Measurements from ENCODE around the gene DRC7.

The DRC7 gene

GRCh38 chr16:57694725-57695679, at the start of gene DRC7:
TSS of gene DRC7 (plus strand) at chr16:57694806. CDS start at chr16:57697950, 3,144 bp downstream.
- peak; percentile 99 for DNase-seq

GRCh38 chr16:57645169-57645568, 49.4 kb upstream of the DRC7 start:
- in situ Hi-C loops (cut with MboI; ENCODE audit: low pct_unique_long_range_greater_than_20kb, low sequenced_read_pairs), result loop anchor here (10.0 kb wide), 1 partner anchor 50 kb away; no protein-coding TSS in a partner anchor
- no peak for DNase-seq

More at GRCh38 chr16:57694725-57695679, at the start of gene DRC7:
- in situ Hi-C loops (cut with MboI; ENCODE audit: low pct_unique_long_range_greater_than_20kb, low sequenced_read_pairs), result no loop called here

- in situ Hi-C loops (cut with MboI; ENCODE audit: low pct_unique_long_range_greater_than_20kb, low sequenced_read_pairs), result loop anchor here (10.0 kb wide), 1 partner anchor 51 kb away; no protein-coding TSS in a partner anchor
- DNase-seq, result no peak
Observed at GRCh38 chr16:57645691-57646387, 48.8 kb upstream of the DRC7 start.

GRCh38 chr16:57646388-57647039, 48.1 kb upstream of the DRC7 start:
- in situ Hi-C loops (cut with MboI; ENCODE audit: low pct_unique_long_range_greater_than_20kb, low sequenced_read_pairs), result loop anchor here (10.0 kb wide), 1 partner anchor 52 kb away; no protein-coding TSS in a partner anchor
- DNase-seq, result no peak

GRCh38 chr16:57647136-57647875, 47.3 kb upstream of the DRC7 start:
- no peak for DNase-seq
- in situ Hi-C loops (cut with MboI; ENCODE audit: low pct_unique_long_range_greater_than_20kb, low sequenced_read_pairs), result loop anchor here (10.0 kb wide), 1 partner anchor 53 kb away; no protein-coding TSS in a partner anchor

- DNase-seq, result no peak
- in situ Hi-C loops (cut with MboI; ENCODE audit: low pct_unique_long_range_greater_than_20kb, low sequenced_read_pairs), result loop anchor here (10.0 kb wide), 1 partner anchor 53 kb away; no protein-coding TSS in a partner anchor
Observed at GRCh38 chr16:57648125-57648524, 46.5 kb upstream of the DRC7 start.

GRCh38 chr16:57648581-57649442, 45.8 kb upstream of the DRC7 start:
- DNase-seq, result peak; percentile 98
- in situ Hi-C loops (cut with MboI; ENCODE audit: low pct_unique_long_range_greater_than_20kb, low sequenced_read_pairs), result loop anchor here (10.0 kb wide), 1 partner anchor 54 kb away; no protein-coding TSS in a partner anchor

GRCh38 chr16:57649443-57649751, 45.2 kb upstream of the DRC7 start:
- DNase-seq, result no peak
- in situ Hi-C loops (cut with MboI; ENCODE audit: low pct_unique_long_range_greater_than_20kb, low sequenced_read_pairs), result loop anchor here (10.0 kb wide), 1 partner anchor 55 kb away; no protein-coding TSS in a partner anchor

GRCh38 chr16:57649846-57650245, 44.8 kb upstream of the DRC7 start:
- in situ Hi-C loops (cut with MboI; ENCODE audit: low pct_unique_long_range_greater_than_20kb, low sequenced_read_pairs), result loop anchor here (10.0 kb wide), 1 partner anchor 55 kb away; no protein-coding TSS in a partner anchor
- no peak for DNase-seq

- DNase-seq, result peak; percentile 58
- in situ Hi-C loops (cut with MboI; ENCODE audit: low pct_unique_long_range_greater_than_20kb, low sequenced_read_pairs), result no loop called here
Observed at GRCh38 chr16:57651344-57652333, 43.0 kb upstream of the DRC7 start.

GRCh38 chr16:57652695-57653471, 41.7 kb upstream of the DRC7 start:
- DNase-seq, result peak; percentile 24
- in situ Hi-C loops (cut with MboI; ENCODE audit: low pct_unique_long_range_greater_than_20kb, low sequenced_read_pairs), result no loop called here

GRCh38 chr16:57653936-57654335, 40.7 kb upstream of the DRC7 start:
- DNase-seq, result peak; percentile 83
- in situ Hi-C loops (cut with MboI; ENCODE audit: low pct_unique_long_range_greater_than_20kb, low sequenced_read_pairs), result no loop called here

- no peak for DNase-seq
- in situ Hi-C loops (cut with MboI; ENCODE audit: low pct_unique_long_range_greater_than_20kb, low sequenced_read_pairs), result no loop called here
Observed at GRCh38 chr16:57656342-57656955, 38.2 kb upstream of the DRC7 start.

- in situ Hi-C loops (cut with MboI; ENCODE audit: low pct_unique_long_range_greater_than_20kb, low sequenced_read_pairs), result no loop called here
- no peak for DNase-seq
Observed at GRCh38 chr16:57657228-57657627, 37.4 kb upstream of the DRC7 start.

GRCh38 chr16:57658130-57658877, 36.3 kb upstream of the DRC7 start:
- DNase-seq, result no peak
- in situ Hi-C loops (cut with MboI; ENCODE audit: low pct_unique_long_range_greater_than_20kb, low sequenced_read_pairs), result no loop called here
